K562 (cell line): ENCODE measurements around the gene PLEKHA6. TPM values are rescaled to one million over a fixed set of nuclear protein-coding genes. Genes with fewer than 3 reads are reported as not detected.
"Not testable (repeated sequence)": the region's sequence is repeated elsewhere in the genome, so short reads cannot be mapped to it uniquely, and the experiment has no call there.

Experiments used
- ATAC-seq: fragments of 200-7000 bp; cut with Tn5 transposase; 3 replicates; pipeline ENCODE4 v1.9.1; 2020; ENCODE audit warnings: moderate library complexity
- BruUV-seq: library from RNA; stranded (reverse); fragments of 400-500 nt; replicated peaks from 2 replicates; lab custom pipeline; 2021; lab: Mats Ljungman, UMichigan
- CTCF ChIA-PET: fragments of 300-600 bp; formaldehyde crosslinking; extraction: SDS; loops from one replicate; lab custom pipeline; 2021; ENCODE audit warnings: low intra/inter-chr PET ratio; lab: Yijun Ruan, JAX
- POLR2A ChIA-PET: fragments of 300-600, 350-650 bp; sonication (Branson Sonifier 250); formaldehyde crosslinking; extraction: SDS; loops from one replicate; lab custom pipeline; 2021; ENCODE audit warnings: antibody characterized with exemption, inconsistent platforms; lab: Yijun Ruan, JAX
- DNase-seq, 4 experiments: peaks; one replicate each; pipeline versions ENCODE4 v3.0.0 to v3.0.0-alpha.2; 2011 to 2018; ENCODE audit warnings: low spot score in 3 of 4, mixed read lengths in 3 of 4; ENCODE audit errors: extremely low read depth in 1 of 4
- FAIRE-seq: peaks from 2 replicates; lab custom pipeline; 2011; peaks lifted over from hg19 to GRCh38; lab: Jason Lieb, UNC
- H2AFZ ChIP-seq: 2 replicates; pipeline ENCODE4 v1.6.0; 2011; ENCODE audit warnings: low read depth, low read length, control low read depth, inconsistent platforms
- H3K27ac ChIP-seq: fragments of 200-600 bp; 3 replicates; pipeline ENCODE4 v1.8.0; 2011; ENCODE audit warnings: low read depth, mild to moderate bottlenecking, control low read depth, inconsistent platforms, low read length, moderate library complexity, mixed read lengths; ENCODE audit errors: extremely low read depth
- H3K27me3 ChIP-seq, 2 experiments: fragments of 300-600 bp in 1 of 2; 2 replicates in 1 of 2; 3 replicates in 1 of 2; pipeline versions ENCODE4 v1.6.0 to v1.8.0; 2011; ENCODE audit warnings: inconsistent platforms in 2 of 2, low read length in 2 of 2, mild to moderate bottlenecking in 1 of 2, mixed read lengths in 1 of 2, moderate library complexity in 1 of 2; ENCODE audit not compliant: control insufficient read depth in 2 of 2, insufficient read depth in 2 of 2
- H3K36me3 ChIP-seq: fragments of 300-600 bp; 3 replicates; pipeline ENCODE4 v1.8.0; 2011; ENCODE audit warnings: mild to moderate bottlenecking, low read length, inconsistent platforms; ENCODE audit not compliant: control insufficient read depth, insufficient read depth
- H3K4me1 ChIP-seq, 2 experiments: fragments of 200-600 bp in 1 of 2; replicated peaks in 1 of 2; 2 replicates in 1 of 2; 3 replicates in 1 of 2; pipeline versions ENCODE4 v1.5.1 to v1.8.0; 2011; ENCODE audit warnings: inconsistent platforms in 2 of 2, low read length in 2 of 2, mild to moderate bottlenecking in 1 of 2, mixed read lengths in 1 of 2, moderate library complexity in 1 of 2; ENCODE audit not compliant: control insufficient read depth in 2 of 2, insufficient read depth in 2 of 2
- H3K4me2 ChIP-seq: 2 replicates; pipeline ENCODE4 v1.6.1; 2011; ENCODE audit warnings: low read length, control low read depth, inconsistent platforms, mixed read lengths; ENCODE audit not compliant: insufficient read depth
- H3K4me3 ChIP-seq: fragments of 200-600 bp; sonication (generic), shearing (Covaris generic); 2 replicates; pipeline ENCODE4 v1.5.1; 2016; ENCODE audit warnings: control low read depth, inconsistent platforms
- H3K79me2 ChIP-seq: fragments of 200-600 bp; 3 replicates; pipeline ENCODE4 v1.8.0; 2011; ENCODE audit warnings: low read length, inconsistent platforms; ENCODE audit not compliant: control insufficient read depth, insufficient read depth
- H3K9ac ChIP-seq, 2 experiments: 2 replicates each; pipeline versions ENCODE4 v1.6.0 to v1.6.1; 2011; ENCODE audit warnings: low read depth in 2 of 2, low read length in 2 of 2, control low read depth in 1 of 2, inconsistent platforms in 1 of 2, mild to moderate bottlenecking in 1 of 2, mixed read lengths in 1 of 2; ENCODE audit not compliant: insufficient read depth in 1 of 2
- H3K9me1 ChIP-seq: one replicate; pipeline ENCODE4 v1.6.0; 2011; ENCODE audit warnings: inconsistent platforms, mild to moderate bottlenecking, low read length, moderate library complexity; ENCODE audit not compliant: control insufficient read depth, insufficient read depth
- H3K9me3 ChIP-seq: replicated peaks from 2 replicates; pipeline ENCODE4 v1.5.1; 2011; ENCODE audit warnings: low read depth, low read length, inconsistent platforms; ENCODE audit not compliant: control insufficient read depth, insufficient read depth
- H4K20me1 ChIP-seq: replicated peaks from 2 replicates; pipeline ENCODE4 v1.6.1; 2011; ENCODE audit warnings: low read length, inconsistent platforms, mixed read lengths; ENCODE audit not compliant: control insufficient read depth, insufficient read depth
- ARNT ChIP-seq, 2 experiments: fragments of 450-650 bp; IDR thresholded peaks; 2 replicates each; pipeline ENCODE4 v1.6.1; 2016; ENCODE audit warnings: mild to moderate bottlenecking in 1 of 2
- SRSF3 ChIP-seq: fragments of 200-400 bp; formaldehyde crosslinking; IDR thresholded peaks from 2 replicates; pipeline ENCODE4 v1.6.1; 2016; ENCODE audit warnings: mild to moderate bottlenecking, low read length, moderate library complexity; ENCODE audit not compliant: insufficient read depth
- SRSF9 ChIP-seq: fragments of 200-400 bp; formaldehyde crosslinking; IDR thresholded peaks from 2 replicates; pipeline ENCODE4 v1.6.1; 2017; ENCODE audit warnings: low read depth, low read length, borderline replicate concordance
- U2AF2 ChIP-seq: fragments of 200-400 bp; formaldehyde crosslinking; optimal IDR thresholded peaks from 2 replicates; pipeline ENCODE3; 2017; ENCODE audit warnings: low read depth, mild to moderate bottlenecking, low read length
- WGBS: fragments of 100-300 bp; shearing (Covaris generic); methylation state at CpG from one replicate; pipeline ENCODE4 v1.1.6; 2016; ENCODE audit warnings: low coverage, mixed read lengths; ENCODE audit not compliant: insufficient coverage; ENCODE audit errors: missing lambda C conversion rate; 5-methylcytosine and 5-hydroxymethylcytosine counted together
- in situ Hi-C: fragments of 300-500 bp; cut with MboI; formaldehyde crosslinking; loops from 4 replicates; pipeline ENCODE4 v1.15.0; 2018; ENCODE audit warnings: inconsistent platforms, mixed read lengths
- intact Hi-C: fragments of 100-400 bp; cut with micrococcal nuclease; formaldehyde crosslinking; loops from 2 replicates; pipeline ENCODE4 v1.14.2; 2022
- polyA plus RNA-seq, 8 experiments: library from polyadenylated mRNA; depleted of rRNA in 4 of 8; stranded (reverse) in 5 of 8; unstranded in 3 of 8; fragments of >200 nt; fragmentation: Nextera tagmentation in 2 of 8; fragmentation: Illumina TruSeq in 1 of 8; extraction: Ambion mirVana in 2 of 8; extraction: Trizol in 1 of 8; gene quantifications; 2 replicates each; pipeline versions ENCODE4 v1.2.1 to v1.2.3, GENCODE V29; 2011 to 2014; ENCODE audit warnings: inconsistent platforms in 1 of 8, missing spikeins in 1 of 8
- total RNA-seq, 7 experiments: library from RNA; depleted of rRNA in 6 of 7; stranded (reverse); fragments of >200 nt in 6 of 7; fragmentation: Illumina TruSeq in 2 of 7; extraction: Trizol in 2 of 7; gene quantifications; 2 replicates each; pipeline versions ENCODE4 v1.2.1 to v1.2.3, GENCODE V29; 2011 to 2021; ENCODE audit warnings: low replicate concordance in 1 of 7

PLEKHA6 gene
- total and polyA plus RNA-seq, 9 of the 15 experiments (the other 6 are each of a cell fraction or from before 2014, with no cell fraction given), result under 0.01 to 0.33 (median 0.01) TPM; not detected in 4

GRCh38 chr1:204331275-204331674, 28.5 kb downstream of the PLEKHA6 start:
- H3K9ac ChIP-seq, result no peak overlapping the region
- WGBS, result 0% methylated on average over 3 of the region's 3 CpGs
- H3K9me3 ChIP-seq, result no peaks in the 10 kb centered on the region
- H3K36me3 ChIP-seq, result no peaks in the 10 kb centered on the region
- H3K79me2 ChIP-seq, result no peaks in the 10 kb centered on the region
- ChIA-PET POLR2A (interaction anchor here (0.6 to 0.7 kb wide), 2 partner anchors 31 to 362 kb away, joined by 3 read pairs; no protein-coding TSS in a partner anchor), CTCF (no interaction called here)
- no peak for DNase-seq
- no peak overlapping the region for H3K4me2 ChIP-seq
- in situ Hi-C loops, result no loop called here
- H3K4me3 ChIP-seq, result no peak overlapping the region
- no peak for FAIRE-seq
- no peaks in the 10 kb centered on the region for H3K9me1 ChIP-seq
- intact Hi-C loops, result no loop called here
- no peak for ATAC-seq
- H3K27me3 ChIP-seq, result peaks cover 32 to 78% of the 10 kb centered on the region in 2 experiments
- BruUV-seq, result no TSS peak
- H3K27ac ChIP-seq, result no peak overlapping the region
- no peak overlapping the region for H2AFZ ChIP-seq
- no peak for TF ChIP-seq ARNT (IDR thresholded peaks at IDR 0.05)
- no peak for TF ChIP-seq SRSF3
- no peak for TF ChIP-seq SRSF9
- TF ChIP-seq U2AF2, result no peak
- H3K4me1 ChIP-seq, result no peaks in the 10 kb centered on the region
- H4K20me1 ChIP-seq, result no peaks in the 10 kb centered on the region

- H2AFZ ChIP-seq, H3K9me3 ChIP-seq, H3K4me1 ChIP-seq, BruUV-seq, H4K20me1 ChIP-seq, H3K4me3 ChIP-seq, ATAC-seq, DNase-seq, intact Hi-C loops, H3K9ac ChIP-seq, FAIRE-seq, CTCF ChIA-PET, H3K9me1 ChIP-seq, H3K4me2 ChIP-seq, H3K79me2 ChIP-seq, H3K27ac ChIP-seq, in situ Hi-C loops, H3K36me3 ChIP-seq: not testable (repeated sequence)
- peaks cover 26 to 66% of the 10 kb centered on the region in 2 experiments for H3K27me3 ChIP-seq
- 2% methylated on average over 3 of the region's 3 CpGs for WGBS
- POLR2A ChIA-PET, result interaction anchor here (1.2 kb wide), 1 partner anchor 46 kb away, joined by 3 read pairs; no protein-coding TSS in a partner anchor
Observed at GRCh38 chr1:204327870-204328269, 31.9 kb downstream of the PLEKHA6 start.
